Glutamatergic neuron (in vitro differentiated cells): Measurements from ENCODE around the gene MCTP1. TPM values are rescaled to one million over a fixed set of nuclear protein-coding genes. Genes with fewer than 3 reads are reported as not detected.

Experiments used
- DNase-seq: peaks from one replicate; pipeline ENCODE4 v3.0.0; 2022
- H3K27ac Mint-ChIP-seq: one replicate; pipeline ENCODE4 v1.8.0; 2020; ENCODE audit warnings: mild to moderate bottlenecking, mixed read lengths, inconsistent platforms; ENCODE audit not compliant: unreplicated experiment
- H3K27me3 Mint-ChIP-seq: one replicate; pipeline ENCODE4 v1.8.0; 2020; ENCODE audit warnings: mild to moderate bottlenecking, moderate library complexity, mixed read lengths, inconsistent platforms; ENCODE audit not compliant: unreplicated experiment
- H3K36me3 Mint-ChIP-seq: one replicate; pipeline ENCODE4 v1.8.0; 2020; ENCODE audit warnings: mild to moderate bottlenecking, mixed read lengths, inconsistent platforms; ENCODE audit not compliant: unreplicated experiment
- H3K4me1 Mint-ChIP-seq: one replicate; pipeline ENCODE4 v1.8.0; 2020; ENCODE audit warnings: mild to moderate bottlenecking, low read depth, mixed read lengths, inconsistent platforms; ENCODE audit not compliant: unreplicated experiment
- H3K4me3 Mint-ChIP-seq: one replicate; pipeline ENCODE4 v1.8.0; 2020; ENCODE audit warnings: mild to moderate bottlenecking, mixed read lengths, inconsistent platforms; ENCODE audit not compliant: unreplicated experiment
- H3K9me3 Mint-ChIP-seq: one replicate; pipeline ENCODE4 v1.8.0; 2020; ENCODE audit warnings: mild to moderate bottlenecking, moderate library complexity, mixed read lengths, inconsistent platforms; ENCODE audit not compliant: unreplicated experiment
- CTCF ChIP-seq: fragments of 200-600 bp; sonication (generic); IDR thresholded peaks from one replicate; pipeline ENCODE4 v1.5.0; 2021; ENCODE audit not compliant: partially characterized antibody, unreplicated experiment
- total RNA-seq: library from RNA; stranded (reverse); fragmentation: NEBNext Ultra II Directional; extraction: Animal tissue kit (Norgen Biotek cat#: 25700); gene quantifications from one replicate; pipeline ENCODE4 v1.2.1, GENCODE V29; 2021; ENCODE audit not compliant: unreplicated experiment

MCTP1 gene
- total RNA-seq, 1 donor from 2014 or later, result 1.7 TPM

GRCh38 chr5:95042037-95042436 is 242.9 kb downstream of the MCTP1 start:
- H3K36me3 Mint-ChIP-seq, result no peaks in the 10 kb centered on the region
- H3K4me3 Mint-ChIP-seq, result no peak overlapping the region
- DNase-seq, result no peak
- no peaks in the 10 kb centered on the region for H3K9me3 Mint-ChIP-seq
- H3K4me1 Mint-ChIP-seq, result no peaks in the 10 kb centered on the region
- H3K27ac Mint-ChIP-seq, result no peak overlapping the region
- no peaks in the 10 kb centered on the region for H3K27me3 Mint-ChIP-seq
- no peak for TF ChIP-seq CTCF

GRCh38 chr5:95035891-95036685 is 248.8 kb downstream of the MCTP1 start:
- H3K27ac Mint-ChIP-seq, result no peak overlapping the region
- no peaks in the 10 kb centered on the region for H3K27me3 Mint-ChIP-seq
- H3K36me3 Mint-ChIP-seq, result peaks cover 8% of the 10 kb centered on the region
- H3K4me3 Mint-ChIP-seq, result no peak overlapping the region
- TF ChIP-seq CTCF, result no peak
- no peak for DNase-seq
- peaks cover 2% of the 10 kb centered on the region for H3K9me3 Mint-ChIP-seq
- no peaks in the 10 kb centered on the region for H3K4me1 Mint-ChIP-seq

- TF ChIP-seq CTCF, result no peak
- Mint-ChIP-seq H3K9me3 (peaks cover 2% of the 10 kb centered on the region), H3K4me1 (no peaks in the 10 kb centered on the region), H3K27me3 (no peaks in the 10 kb centered on the region), H3K27ac (no peak overlapping the region), H3K4me3 (no peak overlapping the region), H3K36me3 (peaks cover 8% of the 10 kb centered on the region)
- no peak for DNase-seq
Observed at GRCh38 chr5:95032801-95033200, 252.1 kb downstream of the MCTP1 start.

- peaks cover 8% of the 10 kb centered on the region for H3K36me3 Mint-ChIP-seq
- H3K27me3 Mint-ChIP-seq, result no peaks in the 10 kb centered on the region
- H3K9me3 Mint-ChIP-seq, result peaks cover 2% of the 10 kb centered on the region
- no peaks in the 10 kb centered on the region for H3K4me1 Mint-ChIP-seq
- TF ChIP-seq CTCF, result no peak
- no peak for DNase-seq
- H3K4me3 Mint-ChIP-seq, result no peak overlapping the region
- no peak overlapping the region for H3K27ac Mint-ChIP-seq
Observed at GRCh38 chr5:95029569-95030366, 255.1 kb downstream of the MCTP1 start.

- H3K9me3 Mint-ChIP-seq, result peaks cover 2% of the 10 kb centered on the region
- H3K27me3 Mint-ChIP-seq, result no peaks in the 10 kb centered on the region
- no peak for TF ChIP-seq CTCF
- no peak overlapping the region for H3K27ac Mint-ChIP-seq
- H3K4me1 Mint-ChIP-seq, result no peaks in the 10 kb centered on the region
- no peak for DNase-seq
- no peak overlapping the region for H3K4me3 Mint-ChIP-seq
- H3K36me3 Mint-ChIP-seq, result peaks cover 6% of the 10 kb centered on the region
Observed at GRCh38 chr5:95027775-95028174, 257.1 kb downstream of the MCTP1 start.
